ENCODE results near the gene TARBP1. TPM values are rescaled to one million over a fixed set of nuclear protein-coding genes. Genes with fewer than 3 reads are reported as not detected.

TARBP1 gene
- total RNA-seq, 4 donors from 2014 or later: 5.7 to 11.9 (median 8.2) TPM

GRCh38 chr1:234502785-234503184, 23.8 kb upstream of the TARBP1 start:
- no peaks in the 10 kb centered on the region for H3K9me3 ChIP-seq
- no peaks in the 10 kb centered on the region for H3K36me3 ChIP-seq
- H3K4me1 ChIP-seq: peaks cover 28 to 33% of the 10 kb centered on the region in 2 donors
- DNase-seq: no peak
- in situ Hi-C loops (cut with MboI; ENCODE audit: low sequenced_read_pairs in 4 of 4) (loop anchor here in 3 of 4 donors (5.0 to 10.0 kb wide), 3 partner anchors 92 to 472 kb away; no protein-coding TSS in a partner anchor), intact Hi-C loops (cut with DNase I; ENCODE audit: low total_unique reads) (loop anchor here (1.0 kb wide), 1 partner anchor 381 kb away; no protein-coding TSS in a partner anchor)
- H3K27ac ChIP-seq: peak overlapping the region; percentile 88 to 95 (median 88)
- no peak overlapping the region for H3K4me3 ChIP-seq
- TF ChIP-seq CTCF (IDR thresholded peaks at IDR 0.05 in 4 of 5, conservative IDR thresholded peaks at IDR 0.05 in 1 of 5): no peak
- TF ChIP-seq POLR2A (IDR thresholded peaks at IDR 0.05): no peak
- no peaks in the 10 kb centered on the region for H3K27me3 ChIP-seq
- no peak for ATAC-seq

- H3K27ac ChIP-seq: peak overlapping the region; percentile 88 to 95 (median 88)
- no peaks in the 10 kb centered on the region for H3K27me3 ChIP-seq
- intact Hi-C loops (cut with DNase I; ENCODE audit: low total_unique reads): loop anchor here (2.0 kb wide), 2 partner anchors 225 to 387 kb away; no protein-coding TSS in a partner anchor
- peak overlapping the region in 1 of 4 donors; percentile 55 for H3K4me3 ChIP-seq
- no peak for TF ChIP-seq CTCF (IDR thresholded peaks at IDR 0.05 in 4 of 5, conservative IDR thresholded peaks at IDR 0.05 in 1 of 5)
- no peak for TF ChIP-seq POLR2A (IDR thresholded peaks at IDR 0.05)
- DNase-seq (peak; percentile 55 to 67), ATAC-seq (peak; percentile 42 to 43)
- H3K4me1 ChIP-seq: peaks cover 37 to 42% of the 10 kb centered on the region in 2 donors
- no peaks in the 10 kb centered on the region for H3K9me3 ChIP-seq
- H3K36me3 ChIP-seq: no peaks in the 10 kb centered on the region
- in situ Hi-C loops (cut with MboI; ENCODE audit: low sequenced_read_pairs in 4 of 4): loop anchor here in 3 of 4 donors (5.0 to 10.0 kb wide), 3 partner anchors 95 to 475 kb away; no protein-coding TSS in a partner anchor
These were observed 21.3 kb upstream of the TARBP1 start for GRCh38 chr1:234500269-234500668.

- H3K4me1 ChIP-seq: peaks cover 41 to 46% of the 10 kb centered on the region in 2 donors
- H3K27me3 ChIP-seq: no peaks in the 10 kb centered on the region
- no peaks in the 10 kb centered on the region for H3K36me3 ChIP-seq
- in situ Hi-C loops (cut with MboI; ENCODE audit: low sequenced_read_pairs in 4 of 4) (loop anchor here (5.0 to 25.0 kb wide), 13 partner anchors 95 to 587 kb away; partner anchors contain the start of gene IRF2BP2 (in 1 of the 4)), intact Hi-C loops (cut with DNase I; ENCODE audit: low total_unique reads) (loop anchor here (1.0 to 5.0 kb wide), 10 partner anchors 34 to 583 kb away; partner anchors contain the start of gene IRF2BP2)
- H3K9me3 ChIP-seq: no peaks in the 10 kb centered on the region
- peak overlapping the region; percentile 88 to 95 (median 88) for H3K27ac ChIP-seq
- ATAC-seq (no peak), DNase-seq (no peak)
- TF ChIP-seq POLR2A (IDR thresholded peaks at IDR 0.05) (no peak), CTCF (IDR thresholded peaks at IDR 0.05 in 4 of 5, conservative IDR thresholded peaks at IDR 0.05 in 1 of 5) (no peak)
- H3K4me3 ChIP-seq: peak overlapping the region; percentile 38 to 55 (median 46)
These were observed 20.9 kb upstream of the TARBP1 start for GRCh38 chr1:234499943-234500245.

- in situ Hi-C loops (cut with MboI; ENCODE audit: low sequenced_read_pairs in 4 of 4) (loop anchor here (5.0 to 25.0 kb wide), 11 partner anchors 98 to 588 kb away; partner anchors contain the start of gene IRF2BP2 (in 1 of the 4)), intact Hi-C loops (cut with DNase I; ENCODE audit: low total_unique reads) (loop anchor here (1.0 to 5.0 kb wide), 8 partner anchors 35 to 584 kb away; partner anchors contain the start of gene IRF2BP2)
- DNase-seq (peak; percentile 82 to 90), ATAC-seq (peak; percentile 72 to 74)
- Histone ChIP-seq H3K9me3 (no peaks in the 10 kb centered on the region), H3K27me3 (no peaks in the 10 kb centered on the region), H3K4me3 (peak overlapping the region; percentile 38 to 55 (median 46)), H3K36me3 (no peaks in the 10 kb centered on the region), H3K27ac (peak overlapping the region; percentile 88 to 95 (median 88)), H3K4me1 (peaks cover 47 to 51% of the 10 kb centered on the region in 2 donors)
- TF ChIP-seq CTCF (IDR thresholded peaks at IDR 0.05 in 4 of 5, conservative IDR thresholded peaks at IDR 0.05 in 1 of 5) (peak; percentile 96 to 99 (median 98)), POLR2A (IDR thresholded peaks at IDR 0.05) (peak in 1 of 2 donors; percentile 8)
These were observed 20.4 kb upstream of the TARBP1 start for GRCh38 chr1:234499119-234499942.

Data from gastrocnemius medialis (tissue), 4 donors.